ENCODE data around the gene SAMD4A.

DNA sequence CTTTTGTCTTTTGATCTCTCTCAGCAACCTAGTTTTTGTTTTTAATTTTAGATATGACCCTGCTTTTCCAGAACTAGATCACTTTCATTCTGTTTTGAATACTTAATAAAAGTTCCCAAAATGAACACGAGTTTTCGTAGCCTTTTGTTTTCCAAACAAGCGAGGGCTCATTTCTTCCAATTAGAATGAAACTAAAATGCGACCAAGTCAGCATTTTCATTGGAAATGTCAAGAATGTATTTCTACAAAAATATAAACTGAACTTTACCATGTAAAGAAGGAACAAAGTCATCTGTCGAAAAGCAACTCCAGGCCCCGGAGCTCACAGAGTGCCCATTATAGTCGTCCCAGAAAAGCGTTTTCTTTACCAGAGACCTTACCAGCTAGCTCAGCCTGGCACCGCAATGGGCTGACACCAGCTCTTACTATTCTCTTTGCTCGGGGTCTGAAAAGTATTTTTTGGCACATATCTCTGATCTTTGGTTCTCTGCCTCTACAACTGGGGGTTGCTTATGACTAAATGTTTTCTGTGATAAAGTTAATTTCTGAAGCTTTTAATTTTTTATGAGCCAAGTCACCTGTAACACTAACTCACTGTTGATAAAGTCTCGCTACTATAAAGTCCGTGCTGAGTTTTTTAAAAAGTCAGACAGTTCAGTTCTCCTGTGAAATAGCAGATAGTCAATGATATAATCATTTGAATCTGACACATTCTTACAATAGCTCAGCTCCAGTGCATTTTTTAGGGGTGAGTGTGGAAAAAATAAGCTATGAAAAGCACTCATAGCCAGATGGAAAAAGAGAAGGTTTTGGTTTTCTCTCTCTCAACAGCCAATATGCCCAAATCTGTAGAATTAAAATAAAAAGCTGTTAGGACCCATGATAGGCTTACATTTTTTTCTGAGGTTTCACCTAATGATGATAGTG, 43.4 kb downstream of the SAMD4A start:
- no peak for TF ChIP-seq EZH2 (IDR thresholded peaks at IDR 0.05; ENCODE audit: insufficient read depth, poor library complexity, severe bottlenecking)
- TF ChIP-seq EZH2phosphoT487 (IDR thresholded peaks at IDR 0.05; ENCODE audit: insufficient read depth, low read depth), result no peak
